Measurements from ENCODE around the gene C3orf70.

C3orf70 gene

GRCh38 chr3:185155678-185156077, 2.8 kb upstream of the C3orf70 start:
- no peak for TF ChIP-seq CTCF (IDR thresholded peaks at IDR 0.05)
- Histone ChIP-seq H3K36me3 (no peaks in the 10 kb centered on the region), H3K4me3 (ENCODE audit: low read depth in 1 of 2, low read length in 1 of 2) (no peak overlapping the region), H3K27ac (no peak overlapping the region), H3K4me1 (ENCODE audit: control insufficient read depth in 1 of 2, insufficient read depth in 1 of 2, low read depth in 1 of 2, low read length in 1 of 2) (peaks cover 13 to 18% of the 10 kb centered on the region in 2 experiments), H3K9me3 (no peaks in the 10 kb centered on the region), H3K27me3 (peaks cover 83% of the 10 kb centered on the region)

GRCh38 chr3:185153861-185154629, 1.2 kb upstream of the C3orf70 start:
- H3K9me3 ChIP-seq, result no peaks in the 10 kb centered on the region
- TF ChIP-seq CTCF (IDR thresholded peaks at IDR 0.05), result no peak
- peaks cover 13 to 18% of the 10 kb centered on the region in 2 experiments for H3K4me1 ChIP-seq (ENCODE audit: control insufficient read depth in 1 of 2, insufficient read depth in 1 of 2, low read depth in 1 of 2, low read length in 1 of 2)
- H3K4me3 ChIP-seq (ENCODE audit: low read depth in 1 of 2, low read length in 1 of 2), result no peak overlapping the region
- H3K27me3 ChIP-seq, result peaks cover 94% of the 10 kb centered on the region
- no peaks in the 10 kb centered on the region for H3K36me3 ChIP-seq
- H3K27ac ChIP-seq, result no peak overlapping the region

GRCh38 chr3:185153171-185153771, 411 bp upstream of the C3orf70 start:
- Histone ChIP-seq H3K27ac (no peak overlapping the region), H3K4me1 (ENCODE audit: control insufficient read depth in 1 of 2, insufficient read depth in 1 of 2, low read depth in 1 of 2, low read length in 1 of 2) (peaks cover 13 to 18% of the 10 kb centered on the region in 2 experiments), H3K36me3 (no peaks in the 10 kb centered on the region), H3K4me3 (ENCODE audit: low read depth in 1 of 2, low read length in 1 of 2) (peak overlapping the region; percentile 67), H3K27me3 (peaks cover 100% of the 10 kb centered on the region), H3K9me3 (no peaks in the 10 kb centered on the region)
- TF ChIP-seq CTCF (IDR thresholded peaks at IDR 0.05), result no peak

GRCh38 chr3:185151964-185152409, 873 bp downstream of the C3orf70 start:
- Histone ChIP-seq H3K9me3 (no peaks in the 10 kb centered on the region), H3K4me3 (ENCODE audit: low read depth in 1 of 2, low read length in 1 of 2) (peak overlapping the region; percentile 67), H3K27me3 (peaks cover 100% of the 10 kb centered on the region), H3K27ac (no peak overlapping the region), H3K4me1 (ENCODE audit: control insufficient read depth in 1 of 2, insufficient read depth in 1 of 2, low read depth in 1 of 2, low read length in 1 of 2) (peaks cover 13 to 18% of the 10 kb centered on the region in 2 experiments), H3K36me3 (no peaks in the 10 kb centered on the region)
- no peak for TF ChIP-seq CTCF (IDR thresholded peaks at IDR 0.05)

- H3K9me3 ChIP-seq, result no peaks in the 10 kb centered on the region
- no peak for TF ChIP-seq CTCF (IDR thresholded peaks at IDR 0.05)
- no peak overlapping the region for H3K27ac ChIP-seq
- peaks cover 13 to 18% of the 10 kb centered on the region in 2 experiments for H3K4me1 ChIP-seq (ENCODE audit: control insufficient read depth in 1 of 2, insufficient read depth in 1 of 2, low read depth in 1 of 2, low read length in 1 of 2)
- peaks cover 99% of the 10 kb centered on the region for H3K27me3 ChIP-seq
- H3K36me3 ChIP-seq, result no peaks in the 10 kb centered on the region
- H3K4me3 ChIP-seq (ENCODE audit: low read depth in 1 of 2, low read length in 1 of 2), result no peak overlapping the region
Observed at GRCh38 chr3:185151101-185151963, 1.5 kb downstream of the C3orf70 start.

Measured in neutrophil (primary cell).